ENCODE results near the gene ITGBL1. TPM values are rescaled to one million over a fixed set of nuclear protein-coding genes. Genes with fewer than 3 reads are reported as not detected.

Gene ITGBL1
- total and polyA plus RNA-seq, 2 experiments from 2014 or later = 0.29 TPM; not detected in 1

DNA sequence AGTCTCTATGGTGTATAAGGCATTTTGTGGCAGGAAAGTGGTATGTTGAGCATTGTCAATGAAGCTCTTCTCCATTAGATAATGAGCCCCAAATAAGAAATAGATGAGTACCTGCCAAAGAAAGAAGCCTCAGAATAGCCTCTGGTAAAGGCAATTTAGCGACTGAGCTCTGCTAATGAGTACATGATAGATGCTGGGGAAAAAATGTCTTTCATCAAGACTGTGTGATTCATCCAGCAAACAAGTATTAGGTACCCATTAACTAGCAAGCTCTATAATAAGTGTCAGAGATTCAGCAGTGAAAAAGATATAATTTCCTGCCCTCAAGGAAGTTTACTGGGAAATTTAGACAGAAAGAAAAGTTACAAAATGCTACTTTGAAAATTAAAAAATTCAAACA lies 294.6 kb downstream of the ITGBL1 start:
- H3K27me3 ChIP-seq (ENCODE audit: insufficient read depth) = no peaks in the 10 kb centered on the region
- H3K9me2 ChIP-seq (ENCODE audit: insufficient read depth) = no peaks in the 10 kb centered on the region
- Mint-ChIP-seq H3K27me3 (ENCODE audit: insufficient read depth, low read depth, poor library complexity) (no peaks in the 10 kb centered on the region), H3K4me1 (peaks cover 8% of the 10 kb centered on the region), H3K27ac (peak overlapping the region; percentile 33; the same call in 1 of the 2 replicates), H3K36me3 (ENCODE audit: low read depth) (no peaks in the 10 kb centered on the region), H3K4me3 (no peak overlapping the region), H3K9me3 (no peaks in the 10 kb centered on the region)
- no peak overlapping the region for H3K27ac ChIP-seq (ENCODE audit: low read depth)
- no peaks in the 10 kb centered on the region for H3K79me2 ChIP-seq (replicated peaks; ENCODE audit: insufficient read depth)
- H3K4me3 ChIP-seq = no peak overlapping the region
- no peaks in the 10 kb centered on the region for H4K20me1 ChIP-seq (replicated peaks; ENCODE audit: insufficient read depth)
- H3F3A ChIP-seq (replicated peaks; ENCODE audit: low read depth) = no peaks in the 10 kb centered on the region
- ATAC-seq (no peak), DNase-seq (ENCODE audit: low spot score) (no peak)
- TF ChIP-seq ZNF114 (CRISPR knock-in tag; IDR thresholded peaks at IDR 0.05) = no peak
- TF ChIP-seq, protein P1, sequence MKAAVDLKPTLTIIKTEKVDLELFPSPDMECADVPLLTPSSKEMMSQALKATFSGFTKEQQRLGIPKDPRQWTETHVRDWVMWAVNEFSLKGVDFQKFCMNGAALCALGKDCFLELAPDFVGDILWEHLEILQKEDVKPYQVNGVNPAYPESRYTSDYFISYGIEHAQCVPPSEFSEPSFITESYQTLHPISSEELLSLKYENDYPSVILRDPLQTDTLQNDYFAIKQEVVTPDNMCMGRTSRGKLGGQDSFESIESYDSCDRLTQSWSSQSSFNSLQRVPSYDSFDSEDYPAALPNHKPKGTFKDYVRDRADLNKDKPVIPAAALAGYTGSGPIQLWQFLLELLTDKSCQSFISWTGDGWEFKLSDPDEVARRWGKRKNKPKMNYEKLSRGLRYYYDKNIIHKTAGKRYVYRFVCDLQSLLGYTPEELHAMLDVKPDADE (IDR thresholded peaks at IDR 0.05) = no peak
- no peak overlapping the region for H2AFZ ChIP-seq
- H3K4me1 ChIP-seq (ENCODE audit: insufficient read depth) = peaks cover 4% of the 10 kb centered on the region
- H3K4me2 ChIP-seq = no peak overlapping the region
- no peaks in the 10 kb centered on the region for H3K36me3 ChIP-seq (ENCODE audit: insufficient read depth)

- Histone ChIP-seq H4K20me1 (replicated peaks; ENCODE audit: insufficient read depth) (no peaks in the 10 kb centered on the region), H3K4me3 (no peak overlapping the region), H3K9me2 (ENCODE audit: insufficient read depth) (no peaks in the 10 kb centered on the region), H3K4me2 (no peak overlapping the region), H2AFZ (no peak overlapping the region), H3K79me2 (replicated peaks; ENCODE audit: insufficient read depth) (no peaks in the 10 kb centered on the region), H3K4me1 (ENCODE audit: insufficient read depth) (peaks cover 4% of the 10 kb centered on the region), H3K36me3 (ENCODE audit: insufficient read depth) (no peaks in the 10 kb centered on the region), H3K27me3 (ENCODE audit: insufficient read depth) (no peaks in the 10 kb centered on the region), H3F3A (replicated peaks; ENCODE audit: low read depth) (no peaks in the 10 kb centered on the region), H3K27ac (ENCODE audit: low read depth) (no peak overlapping the region)
- no peaks in the 10 kb centered on the region for H3K9me3 Mint-ChIP-seq
- no peak for TF ChIP-seq REST (IDR thresholded peaks at IDR 0.05; ENCODE audit: unreplicated experiment)
- TF ChIP-seq, protein P2, sequence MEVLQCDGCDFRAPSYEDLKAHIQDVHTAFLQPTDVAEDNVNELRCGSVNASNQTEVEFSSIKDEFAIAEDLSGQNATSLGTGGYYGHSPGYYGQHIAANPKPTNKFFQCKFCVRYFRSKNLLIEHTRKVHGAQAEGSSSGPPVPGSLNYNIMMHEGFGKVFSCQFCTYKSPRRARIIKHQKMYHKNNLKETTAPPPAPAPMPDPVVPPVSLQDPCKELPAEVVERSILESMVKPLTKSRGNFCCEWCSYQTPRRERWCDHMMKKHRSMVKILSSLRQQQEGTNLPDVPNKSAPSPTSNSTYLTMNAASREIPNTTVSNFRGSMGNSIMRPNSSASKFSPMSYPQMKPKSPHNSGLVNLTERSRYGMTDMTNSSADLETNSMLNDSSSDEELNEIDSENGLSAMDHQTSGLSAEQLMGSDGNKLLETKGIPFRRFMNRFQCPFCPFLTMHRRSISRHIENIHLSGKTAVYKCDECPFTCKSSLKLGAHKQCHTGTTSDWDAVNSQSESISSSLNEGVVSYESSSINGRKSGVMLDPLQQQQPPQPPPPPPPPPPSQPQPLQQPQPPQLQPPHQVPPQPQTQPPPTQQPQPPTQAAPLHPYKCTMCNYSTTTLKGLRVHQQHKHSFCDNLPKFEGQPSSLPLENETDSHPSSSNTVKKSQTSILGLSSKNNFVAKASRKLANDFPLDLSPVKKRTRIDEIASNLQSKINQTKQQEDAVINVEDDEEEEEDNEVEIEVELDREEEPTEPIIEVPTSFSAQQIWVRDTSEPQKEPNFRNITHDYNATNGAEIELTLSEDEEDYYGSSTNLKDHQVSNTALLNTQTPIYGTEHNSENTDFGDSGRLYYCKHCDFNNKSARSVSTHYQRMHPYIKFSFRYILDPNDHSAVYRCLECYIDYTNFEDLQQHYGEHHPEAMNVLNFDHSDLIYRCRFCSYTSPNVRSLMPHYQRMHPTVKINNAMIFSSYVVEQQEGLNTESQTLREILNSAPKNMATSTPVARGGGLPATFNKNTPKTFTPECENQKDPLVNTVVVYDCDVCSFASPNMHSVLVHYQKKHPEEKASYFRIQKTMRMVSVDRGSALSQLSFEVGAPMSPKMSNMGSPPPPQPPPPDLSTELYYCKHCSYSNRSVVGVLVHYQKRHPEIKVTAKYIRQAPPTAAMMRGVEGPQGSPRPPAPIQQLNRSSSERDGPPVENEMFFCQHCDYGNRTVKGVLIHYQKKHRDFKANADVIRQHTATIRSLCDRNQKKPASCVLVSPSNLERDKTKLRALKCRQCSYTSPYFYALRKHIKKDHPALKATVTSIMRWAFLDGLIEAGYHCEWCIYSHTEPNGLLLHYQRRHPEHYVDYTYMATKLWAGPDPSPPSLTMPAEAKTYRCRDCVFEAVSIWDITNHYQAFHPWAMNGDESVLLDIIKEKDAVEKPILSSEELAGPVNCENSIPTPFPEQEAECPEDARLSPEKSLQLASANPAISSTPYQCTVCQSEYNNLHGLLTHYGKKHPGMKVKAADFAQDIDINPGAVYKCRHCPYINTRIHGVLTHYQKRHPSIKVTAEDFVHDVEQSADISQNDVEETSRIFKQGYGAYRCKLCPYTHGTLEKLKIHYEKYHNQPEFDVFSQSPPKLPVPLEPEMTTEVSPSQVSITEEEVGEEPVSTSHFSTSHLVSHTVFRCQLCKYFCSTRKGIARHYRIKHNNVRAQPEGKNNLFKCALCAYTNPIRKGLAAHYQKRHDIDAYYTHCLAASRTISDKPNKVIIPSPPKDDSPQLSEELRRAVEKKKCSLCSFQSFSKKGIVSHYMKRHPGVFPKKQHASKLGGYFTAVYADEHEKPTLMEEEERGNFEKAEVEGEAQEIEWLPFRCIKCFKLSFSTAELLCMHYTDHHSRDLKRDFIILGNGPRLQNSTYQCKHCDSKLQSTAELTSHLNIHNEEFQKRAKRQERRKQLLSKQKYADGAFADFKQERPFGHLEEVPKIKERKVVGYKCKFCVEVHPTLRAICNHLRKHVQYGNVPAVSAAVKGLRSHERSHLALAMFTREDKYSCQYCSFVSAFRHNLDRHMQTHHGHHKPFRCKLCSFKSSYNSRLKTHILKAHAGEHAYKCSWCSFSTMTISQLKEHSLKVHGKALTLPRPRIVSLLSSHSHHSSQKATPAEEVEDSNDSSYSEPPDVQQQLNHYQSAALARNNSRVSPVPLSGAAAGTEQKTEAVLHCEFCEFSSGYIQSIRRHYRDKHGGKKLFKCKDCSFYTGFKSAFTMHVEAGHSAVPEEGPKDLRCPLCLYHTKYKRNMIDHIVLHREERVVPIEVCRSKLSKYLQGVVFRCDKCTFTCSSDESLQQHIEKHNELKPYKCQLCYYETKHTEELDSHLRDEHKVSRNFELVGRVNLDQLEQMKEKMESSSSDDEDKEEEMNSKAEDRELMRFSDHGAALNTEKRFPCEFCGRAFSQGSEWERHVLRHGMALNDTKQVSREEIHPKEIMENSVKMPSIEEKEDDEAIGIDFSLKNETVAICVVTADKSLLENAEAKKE (CRISPR knock-in tag; IDR thresholded peaks at IDR 0.05) = no peak
- no peak for TF ChIP-seq EZH2phosphoT487 (IDR thresholded peaks at IDR 0.05; ENCODE audit: unreplicated experiment)
- TF ChIP-seq EZH2 (IDR thresholded peaks at IDR 0.05; ENCODE audit: low read depth, unreplicated experiment) = no peak
- TF ChIP-seq JUNB (IDR thresholded peaks at IDR 0.05; ENCODE audit: unreplicated experiment) = no peak
- no peak for TF ChIP-seq CREB1 (CRISPR knock-in tag; IDR thresholded peaks at IDR 0.05; ENCODE audit: low read depth)
- no peak overlapping the region for H3K4me3 Mint-ChIP-seq
- no peak overlapping the region for H3K27ac Mint-ChIP-seq
- no peaks in the 10 kb centered on the region for H3K36me3 Mint-ChIP-seq (ENCODE audit: low read depth)
- ATAC-seq (no peak), DNase-seq (ENCODE audit: low spot score) (no peak)
- H3K27me3 Mint-ChIP-seq (ENCODE audit: insufficient read depth, low read depth, poor library complexity) = no peaks in the 10 kb centered on the region
- peaks cover 7% of the 10 kb centered on the region for H3K4me1 Mint-ChIP-seq
Measured at GRCh38 chr13:101749584-101749983, 297.1 kb downstream of the ITGBL1 start.

All from GM23338 (cell line).